Measurements from ENCODE around the gene GBX2. TPM values are rescaled to one million over a fixed set of nuclear protein-coding genes. Genes with fewer than 3 reads are reported as not detected.
"Not testable (repeated sequence)": the region's sequence is repeated elsewhere in the genome, so short reads cannot be mapped to it uniquely, and the experiment has no call there.

The GBX2 gene
- polyA plus RNA-seq, 1 experiment, result 0.11 TPM

- DNase-seq (ENCODE audit: low read depth), result no peak
- ChIA-PET POLR2A (no interaction called here), CTCF (interaction anchor here (2.6 kb wide), 1 partner anchor 12 kb away, joined by 12 read pairs; no protein-coding TSS in a partner anchor)
- peaks cover 13% of the 10 kb centered on the region for H3K27me3 ChIP-seq (ENCODE audit: control insufficient read depth, insufficient read depth, low read length)
- no peak for TF ChIP-seq CTCF (IDR thresholded peaks at IDR 0.05; ENCODE audit: insufficient read depth, low read depth, low read length)
- H3K36me3 ChIP-seq (ENCODE audit: control insufficient read depth, insufficient read depth, low read length), result no peaks in the 10 kb centered on the region
- H3K4me3 ChIP-seq (ENCODE audit: low read depth, low read length), result no peak overlapping the region
Measured at GRCh38 chr2:236155406-236155805, 12.8 kb downstream of the GBX2 start.

GRCh38 chr2:236146436-236146835, 21.8 kb downstream of the GBX2 start:
- POLR2A ChIA-PET, result no interaction called here
- H3K27me3 ChIP-seq (ENCODE audit: control insufficient read depth, insufficient read depth, low read length), result no peaks in the 10 kb centered on the region; the same call in 1 of the 2 replicates
- TF ChIP-seq CTCF (IDR thresholded peaks at IDR 0.05; ENCODE audit: insufficient read depth, low read depth, low read length), result no peak
- no peak overlapping the region for H3K4me3 ChIP-seq (ENCODE audit: low read depth, low read length)
- CTCF ChIA-PET, result no interaction called here
- H3K36me3 ChIP-seq (ENCODE audit: control insufficient read depth, insufficient read depth, low read length), result no peaks in the 10 kb centered on the region
- no peak for DNase-seq (ENCODE audit: low read depth)

GRCh38 chr2:236143811-236144210, 24.4 kb downstream of the GBX2 start:
- ChIA-PET POLR2A (no interaction called here), CTCF (interaction anchor here (1.2 to 2.1 kb wide), 3 partner anchors 11 to 363 kb away, joined by 3 to 12 read pairs (median 7); no protein-coding TSS in a partner anchor)
- no peaks in the 10 kb centered on the region; the same call in 1 of the 2 replicates for H3K27me3 ChIP-seq (ENCODE audit: control insufficient read depth, insufficient read depth, low read length)
- no peak for TF ChIP-seq CTCF (IDR thresholded peaks at IDR 0.05; ENCODE audit: insufficient read depth, low read depth, low read length)
- no peak for DNase-seq (ENCODE audit: low read depth)
- no peak overlapping the region for H3K4me3 ChIP-seq (ENCODE audit: low read depth, low read length)
- H3K36me3 ChIP-seq (ENCODE audit: control insufficient read depth, insufficient read depth, low read length), result no peaks in the 10 kb centered on the region

- CTCF ChIA-PET, result interaction anchor here (1.3 kb wide), 1 partner anchor 34 kb away, joined by 4 read pairs; no protein-coding TSS in a partner anchor
- not testable (repeated sequence) for DNase-seq (ENCODE audit: low read depth)
Measured at GRCh38 chr2:236141616-236142015, 26.6 kb downstream of the GBX2 start.

GRCh38 chr2:236137066-236137465, 31.1 kb downstream of the GBX2 start:
- Histone ChIP-seq H3K4me3 (ENCODE audit: low read depth, low read length) (no peak overlapping the region), H3K36me3 (ENCODE audit: control insufficient read depth, insufficient read depth, low read length) (no peaks in the 10 kb centered on the region), H3K27me3 (ENCODE audit: control insufficient read depth, insufficient read depth, low read length) (no peaks in the 10 kb centered on the region)
- no peak for DNase-seq (ENCODE audit: low read depth)
- ChIA-PET POLR2A (no interaction called here), CTCF (interaction anchor here (0.7 kb wide), 1 partner anchor 936 kb away, joined by 4 read pairs; no protein-coding TSS in a partner anchor)
- TF ChIP-seq CTCF (IDR thresholded peaks at IDR 0.05; ENCODE audit: insufficient read depth, low read depth, low read length), result no peak

More at GRCh38 chr2:236141616-236142015, 26.6 kb downstream of the GBX2 start:
- H3K27me3 ChIP-seq (ENCODE audit: control insufficient read depth, insufficient read depth, low read length); H3K36me3 ChIP-seq (ENCODE audit: control insufficient read depth, insufficient read depth, low read length); POLR2A ChIA-PET; H3K4me3 ChIP-seq (ENCODE audit: low read depth, low read length): not testable (repeated sequence)

GRCh38 chr2:236136538-236136937, 31.6 kb downstream of the GBX2 start:
- CTCF ChIA-PET, result interaction anchor here (0.7 kb wide), 1 partner anchor 936 kb away, joined by 4 read pairs; no protein-coding TSS in a partner anchor
- POLR2A ChIA-PET, result no interaction called here
- Histone ChIP-seq H3K4me3 (ENCODE audit: low read depth, low read length) (no peak overlapping the region), H3K27me3 (ENCODE audit: control insufficient read depth, insufficient read depth, low read length) (no peaks in the 10 kb centered on the region), H3K36me3 (ENCODE audit: control insufficient read depth, insufficient read depth, low read length) (no peaks in the 10 kb centered on the region)
- DNase-seq (ENCODE audit: low read depth), result no peak
- TF ChIP-seq CTCF (IDR thresholded peaks at IDR 0.05; ENCODE audit: insufficient read depth, low read depth, low read length), result no peak

Data from BJ (cell line).